Nephron progenitor cell (in vitro differentiated cells): ENCODE measurements around the gene LHX5.

Source experiments
- DNase-seq: peaks from one replicate; pipeline ENCODE4 v3.0.0; 2021
- H3K27ac Mint-ChIP-seq: 2 replicates; pipeline ENCODE4 v1.8.0; 2021; ENCODE audit warnings: mild to moderate bottlenecking, moderate library complexity, mixed read lengths
- H3K27me3 Mint-ChIP-seq: 2 replicates; pipeline ENCODE4 v1.8.0; 2021; ENCODE audit warnings: mild to moderate bottlenecking, low read depth, mixed read lengths; ENCODE audit not compliant: poor library complexity
- H3K36me3 Mint-ChIP-seq: 2 replicates; pipeline ENCODE4 v1.8.0; 2021; ENCODE audit warnings: low read depth, mixed read lengths
- H3K4me1 Mint-ChIP-seq: 2 replicates; pipeline ENCODE4 v1.8.0; 2021; ENCODE audit warnings: mixed read lengths
- H3K4me3 Mint-ChIP-seq: 2 replicates; pipeline ENCODE4 v1.8.0; 2021; ENCODE audit warnings: mild to moderate bottlenecking, moderate library complexity, mixed read lengths
- H3K9me3 Mint-ChIP-seq: 2 replicates; pipeline ENCODE4 v1.8.0; 2021; ENCODE audit warnings: mild to moderate bottlenecking, moderate library complexity, mixed read lengths
- TF ChIP-seq, protein P1 (sequence below): fragments of 200-600 bp; sonication (generic); IDR thresholded peaks from 2 replicates; pipeline ENCODE4 v1.5.0; 2021; ENCODE audit warnings: antibody characterized with exemption

LHX5 gene

DNA sequence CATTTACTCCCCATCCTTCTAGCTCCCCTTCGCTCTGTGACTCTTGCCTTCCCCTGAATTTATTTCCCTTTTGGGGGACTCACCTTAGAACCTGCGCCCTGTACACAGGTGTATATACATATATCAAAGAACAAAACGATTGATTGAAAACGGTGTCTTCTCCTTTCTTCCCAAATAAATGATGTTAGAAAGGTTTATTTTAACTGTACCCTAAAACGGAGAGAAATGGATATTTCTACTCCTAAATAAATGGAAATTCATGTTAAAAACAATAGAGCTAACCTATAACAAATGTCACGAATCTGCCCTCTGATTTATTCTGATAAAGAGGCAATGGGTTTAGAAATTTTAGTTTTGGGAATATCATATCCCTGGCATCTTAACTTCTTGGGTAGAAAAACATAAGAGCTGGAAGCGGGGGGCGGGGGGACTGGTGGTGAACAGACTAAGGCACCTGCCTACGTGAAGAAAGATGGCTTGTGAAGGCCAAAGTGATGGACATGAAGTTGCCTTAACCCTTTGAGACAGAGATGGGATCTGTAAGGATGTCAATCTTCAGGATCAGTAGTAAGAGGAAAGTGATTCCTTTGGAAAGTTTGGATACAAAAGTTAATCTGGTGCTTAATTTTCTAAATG, 8.8 kb upstream of the LHX5 start:
- no peak for DNase-seq
- Mint-ChIP-seq H3K9me3 (no peaks in the 10 kb centered on the region), H3K27me3 (peaks cover 100% of the 10 kb centered on the region), H3K36me3 (no peaks in the 10 kb centered on the region), H3K27ac (no peak overlapping the region), H3K4me1 (peaks cover 11% of the 10 kb centered on the region), H3K4me3 (no peak overlapping the region)
- TF ChIP-seq, protein P1, sequence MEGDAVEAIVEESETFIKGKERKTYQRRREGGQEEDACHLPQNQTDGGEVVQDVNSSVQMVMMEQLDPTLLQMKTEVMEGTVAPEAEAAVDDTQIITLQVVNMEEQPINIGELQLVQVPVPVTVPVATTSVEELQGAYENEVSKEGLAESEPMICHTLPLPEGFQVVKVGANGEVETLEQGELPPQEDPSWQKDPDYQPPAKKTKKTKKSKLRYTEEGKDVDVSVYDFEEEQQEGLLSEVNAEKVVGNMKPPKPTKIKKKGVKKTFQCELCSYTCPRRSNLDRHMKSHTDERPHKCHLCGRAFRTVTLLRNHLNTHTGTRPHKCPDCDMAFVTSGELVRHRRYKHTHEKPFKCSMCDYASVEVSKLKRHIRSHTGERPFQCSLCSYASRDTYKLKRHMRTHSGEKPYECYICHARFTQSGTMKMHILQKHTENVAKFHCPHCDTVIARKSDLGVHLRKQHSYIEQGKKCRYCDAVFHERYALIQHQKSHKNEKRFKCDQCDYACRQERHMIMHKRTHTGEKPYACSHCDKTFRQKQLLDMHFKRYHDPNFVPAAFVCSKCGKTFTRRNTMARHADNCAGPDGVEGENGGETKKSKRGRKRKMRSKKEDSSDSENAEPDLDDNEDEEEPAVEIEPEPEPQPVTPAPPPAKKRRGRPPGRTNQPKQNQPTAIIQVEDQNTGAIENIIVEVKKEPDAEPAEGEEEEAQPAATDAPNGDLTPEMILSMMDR: no peak

DNA sequence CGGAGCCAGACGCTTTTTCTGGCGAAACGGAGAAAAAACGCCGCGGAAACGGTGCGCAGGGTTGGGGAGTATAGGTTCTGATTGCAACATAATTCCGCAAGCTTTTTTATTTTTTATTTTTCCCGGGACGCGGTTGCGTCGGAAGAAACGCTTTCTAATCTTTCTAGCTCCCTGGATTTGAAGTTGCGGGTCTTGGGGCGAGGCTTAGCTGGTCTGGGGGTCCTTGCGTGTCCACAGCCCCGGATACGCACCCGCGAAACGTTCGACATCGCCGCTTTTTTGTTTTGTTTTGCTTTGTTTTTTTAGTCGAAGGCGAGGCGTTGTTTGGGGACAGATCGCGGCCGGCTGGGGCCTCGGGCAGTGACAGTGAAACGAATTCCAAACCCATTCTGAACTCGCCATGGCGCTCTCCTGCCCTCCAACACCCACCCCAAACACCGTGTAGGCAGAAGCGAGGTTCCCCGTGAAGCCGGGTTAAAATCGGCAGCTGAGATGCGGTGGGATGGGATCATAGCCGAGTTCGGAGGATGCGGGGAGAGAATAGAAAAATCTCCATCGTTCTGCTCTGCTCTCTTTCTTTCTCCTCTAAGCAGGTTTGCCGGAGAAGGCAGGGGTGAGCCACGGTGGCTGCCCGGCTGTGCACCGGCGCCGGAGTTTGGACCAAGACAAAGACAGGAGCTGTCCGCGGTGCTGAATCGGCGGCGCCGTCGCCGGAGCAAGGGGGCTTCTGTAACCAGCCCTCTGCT, 8.1 kb upstream of the LHX5 start:
- no peak overlapping the region for H3K27ac Mint-ChIP-seq
- no peak overlapping the region for H3K4me3 Mint-ChIP-seq
- H3K36me3 Mint-ChIP-seq: no peaks in the 10 kb centered on the region

DNA sequence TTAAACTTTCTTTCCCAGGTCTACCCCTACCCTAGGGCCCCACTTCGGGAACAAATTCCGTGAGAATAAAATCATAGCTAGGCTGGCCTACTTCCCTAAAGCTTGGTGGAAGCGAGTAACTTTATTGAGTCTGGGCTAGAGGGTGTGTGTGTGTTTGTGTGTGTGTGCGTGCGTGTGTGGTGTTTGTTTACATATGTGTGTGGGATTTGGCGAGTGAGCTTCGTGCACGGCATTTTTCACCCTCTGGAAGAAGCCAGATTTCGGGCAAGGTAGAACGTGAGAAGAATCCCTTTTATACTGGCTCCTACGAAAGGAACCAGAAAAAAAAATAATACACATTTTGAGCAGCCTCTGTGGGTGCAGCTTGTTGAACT, 7.5 kb upstream of the LHX5 start:
- no peaks in the 10 kb centered on the region for H3K36me3 Mint-ChIP-seq
- no peak for DNase-seq
- no peak overlapping the region for H3K27ac Mint-ChIP-seq
- H3K27me3 Mint-ChIP-seq: peaks cover 100% of the 10 kb centered on the region
- H3K4me1 Mint-ChIP-seq: peaks cover 11% of the 10 kb centered on the region
- H3K4me3 Mint-ChIP-seq: no peak overlapping the region
- no peaks in the 10 kb centered on the region for H3K9me3 Mint-ChIP-seq
- TF ChIP-seq, protein P1: no peak

More for the DNA sequence above, 8.1 kb upstream of the LHX5 start:
- TF ChIP-seq, protein P1: no peak
- Mint-ChIP-seq H3K9me3 (no peaks in the 10 kb centered on the region), H3K4me1 (peaks cover 11% of the 10 kb centered on the region), H3K27me3 (peaks cover 100% of the 10 kb centered on the region)
- DNase-seq: peak; percentile 98

DNA sequence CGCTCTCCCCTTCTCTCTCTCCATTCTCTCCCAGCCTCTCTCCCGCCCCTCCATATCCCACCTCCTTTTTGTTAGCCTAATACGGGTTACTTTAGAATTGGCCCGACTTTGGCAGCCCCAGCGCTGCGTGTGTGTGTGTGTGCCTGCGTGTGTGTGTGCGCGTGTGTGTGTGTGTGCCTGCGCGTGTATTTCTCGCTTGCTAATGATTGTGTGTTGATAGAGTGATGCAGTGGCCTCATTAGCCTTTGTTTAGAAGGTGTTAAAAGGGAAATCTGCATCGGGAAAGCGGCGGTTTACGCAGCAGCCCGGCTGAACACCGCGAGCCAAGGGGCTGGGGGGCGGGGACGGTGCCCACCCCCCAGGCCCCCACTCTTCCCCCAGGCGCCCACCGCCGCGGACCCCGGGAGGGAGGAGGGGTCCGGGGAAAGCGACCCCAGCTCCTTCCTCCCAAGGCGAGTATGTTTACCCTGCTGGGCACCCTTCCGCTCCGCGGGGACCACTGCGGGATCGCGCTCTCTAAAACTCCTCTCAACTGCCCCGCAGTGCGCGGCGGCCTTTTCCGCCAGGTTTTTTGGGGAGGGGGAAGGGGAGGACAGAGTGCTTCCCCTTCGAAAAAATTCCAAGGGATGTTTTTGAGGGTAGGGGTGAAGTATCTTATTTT, 6.8 kb upstream of the LHX5 start:
- TF ChIP-seq, protein P1: no peak
- DNase-seq: no peak
- Mint-ChIP-seq H3K27ac (peak overlapping the region; percentile 59), H3K9me3 (no peaks in the 10 kb centered on the region), H3K4me1 (peaks cover 11% of the 10 kb centered on the region), H3K36me3 (no peaks in the 10 kb centered on the region), H3K27me3 (peaks cover 100% of the 10 kb centered on the region), H3K4me3 (no peak overlapping the region)

DNA sequence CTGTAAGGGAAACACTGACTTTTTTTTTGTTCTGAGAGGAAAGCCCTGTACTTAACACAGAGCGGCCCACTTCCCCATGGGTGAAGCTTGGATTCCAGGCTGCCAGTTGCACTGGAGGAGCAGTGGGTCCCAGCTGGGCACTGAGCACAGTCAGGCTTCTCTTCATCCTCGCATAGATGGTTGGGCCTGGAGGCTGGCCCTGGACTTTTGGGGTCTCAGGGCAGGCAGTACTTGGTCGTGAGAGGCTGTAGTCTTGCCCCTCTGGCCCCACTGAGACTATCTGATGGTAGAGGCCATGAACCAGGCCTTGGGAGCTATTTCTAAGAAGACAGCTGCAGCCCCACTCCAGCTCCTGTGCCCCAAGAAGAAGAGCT, 6.2 kb upstream of the LHX5 start:
- no peaks in the 10 kb centered on the region for H3K9me3 Mint-ChIP-seq
- H3K4me1 Mint-ChIP-seq: peaks cover 11% of the 10 kb centered on the region
- no peak overlapping the region for H3K27ac Mint-ChIP-seq
- TF ChIP-seq, protein P1: no peak
- H3K36me3 Mint-ChIP-seq: no peaks in the 10 kb centered on the region
- H3K4me3 Mint-ChIP-seq: no peak overlapping the region
- peaks cover 100% of the 10 kb centered on the region for H3K27me3 Mint-ChIP-seq
- no peak for DNase-seq
